HEK293 (cell line): Measurements from ENCODE around the gene IDH3B.
"Not testable (repeated sequence)": the region's sequence is repeated elsewhere in the genome, so short reads cannot be mapped to it uniquely, and the experiment has no call there.

ENCODE experiments used
- CTCF ChIA-PET: fragments of 350-600 bp; formaldehyde crosslinking; extraction: SDS; loops from one replicate; lab custom pipeline; 2021; ENCODE audit warnings: antibody characterized with exemption; lab: Yijun Ruan, JAX
- POLR2A ChIA-PET: fragments of 300-600 bp; formaldehyde crosslinking; extraction: SDS; loops from one replicate; lab custom pipeline; 2020; ENCODE audit warnings: antibody characterized with exemption, inconsistent platforms; lab: Yijun Ruan, JAX
- H3K27ac ChIP-seq: fragments of 200-500 bp; sonication (Bioruptor generic); 2 replicates; pipeline ENCODE4 v1.5.1; 2014; ENCODE audit warnings: low read depth, low read length, control low read depth, inconsistent platforms; ENCODE audit errors: extremely low read depth
- H3K36me3 ChIP-seq, 2 experiments: fragments of 200-500 bp in 1 of 2; sonication (Bioruptor generic) in 1 of 2; 1 replicate in 1 of 2; 2 replicates in 1 of 2; pipeline ENCODE4 v1.5.1; 2014 to 2017; ENCODE audit warnings: inconsistent platforms in 2 of 2, low read length in 2 of 2; ENCODE audit not compliant: control insufficient read depth in 2 of 2, insufficient read depth in 1 of 2
- H3K4me1 ChIP-seq: fragments of 200-500 bp; sonication (Bioruptor generic); 2 replicates; pipeline ENCODE4 v1.5.1; 2014; ENCODE audit warnings: mild to moderate bottlenecking, low read length, inconsistent platforms; ENCODE audit not compliant: control insufficient read depth, insufficient read depth
- H3K4me3 ChIP-seq: 2 replicates; pipeline ENCODE4 v1.5.1; 2011; ENCODE audit warnings: low read depth, mild to moderate bottlenecking, control low read depth, low read length, moderate library complexity
- H3K9me3 ChIP-seq: fragments of 200-500 bp; sonication (Bioruptor generic); 2 replicates; pipeline ENCODE4 v1.5.1; 2014; ENCODE audit warnings: low read depth, low read length, inconsistent platforms; ENCODE audit not compliant: control insufficient read depth, insufficient read depth
- EGR2 ChIP-seq: fragments of 450-650 bp; formaldehyde crosslinking; IDR thresholded peaks from 2 replicates; pipeline ENCODE4 v1.5.1; 2016; ENCODE audit warnings: low read depth, missing biosample characterization, missing genetic modification characterization
- FEZF1 ChIP-seq: fragments of 450-650 bp; formaldehyde crosslinking; IDR thresholded peaks from 2 replicates; pipeline ENCODE4 v1.5.1; 2016; ENCODE audit warnings: missing biosample characterization, missing genetic modification characterization
- KLF9 ChIP-seq: fragments of 450-650 bp; formaldehyde crosslinking; IDR thresholded peaks from 2 replicates; pipeline ENCODE4 v1.5.1; 2016; ENCODE audit warnings: missing biosample characterization, missing genetic modification characterization, low read depth
- PRDM10 ChIP-seq: fragments of 450-650 bp; formaldehyde crosslinking; IDR thresholded peaks from 2 replicates; pipeline ENCODE4 v1.5.1; 2016; ENCODE audit warnings: missing biosample characterization, missing genetic modification characterization
- ZFHX2 ChIP-seq: fragments of 450-650 bp; formaldehyde crosslinking; conservative IDR thresholded peaks from 2 replicates; pipeline ENCODE4 v1.5.1; 2016; ENCODE audit warnings: missing biosample characterization, missing genetic modification characterization
- ZIC2 ChIP-seq: fragments of 450-650 bp; formaldehyde crosslinking; IDR thresholded peaks from 2 replicates; pipeline ENCODE4 v1.5.1; 2016; ENCODE audit warnings: missing biosample characterization, missing genetic modification characterization
- ZNF140 ChIP-seq: fragments of 450-650 bp; formaldehyde crosslinking; IDR thresholded peaks from 2 replicates; pipeline ENCODE4 v1.5.1; 2016; ENCODE audit warnings: missing biosample characterization, missing genetic modification characterization
- ZSCAN16 ChIP-seq: fragments of 450-650 bp; formaldehyde crosslinking; IDR thresholded peaks from 2 replicates; pipeline ENCODE4 v1.5.1; 2016; ENCODE audit warnings: missing biosample characterization, missing genetic modification characterization
- TF ChIP-seq, protein P1 (sequence below): fragments of 450-650 bp; formaldehyde crosslinking; IDR thresholded peaks from 2 replicates; pipeline ENCODE4 v1.5.1; 2016; ENCODE audit warnings: missing biosample characterization, missing genetic modification characterization

The IDH3B gene

DNA sequence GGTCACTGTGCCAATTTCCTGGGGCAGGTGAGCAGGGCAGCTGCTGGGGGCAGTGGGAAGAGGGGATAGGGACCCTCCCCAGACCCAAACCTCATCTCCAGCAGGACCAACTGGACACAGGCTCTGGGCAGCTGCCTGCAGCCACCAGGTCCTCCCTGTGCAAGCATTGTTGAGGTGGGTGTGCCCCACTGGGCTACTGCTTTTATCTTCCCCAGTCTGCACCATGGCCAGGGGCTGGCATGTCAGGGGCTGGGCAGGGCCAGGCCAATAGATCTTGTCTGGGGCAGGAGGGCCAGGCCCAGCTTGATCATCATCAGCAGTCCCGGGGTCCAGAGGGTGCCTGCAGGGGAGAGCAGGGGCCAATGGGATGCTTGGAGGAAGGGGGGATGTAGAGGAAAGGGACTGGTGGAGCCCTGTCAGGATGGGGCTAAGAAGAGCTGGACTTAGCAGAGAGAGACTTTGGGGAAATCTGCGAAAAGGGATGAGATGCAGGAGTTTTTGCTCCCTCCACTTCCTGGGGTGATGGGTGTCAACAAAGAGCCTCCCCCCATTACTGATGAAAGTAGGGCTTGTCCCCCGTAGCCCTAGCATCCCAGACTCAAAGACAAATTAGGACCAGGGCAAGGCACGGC lies 34.3 kb upstream of the IDH3B start:
- Histone ChIP-seq H3K27ac (no peak overlapping the region), H3K4me3 (no peak overlapping the region), H3K9me3 (no peaks in the 10 kb centered on the region), H3K36me3 (peaks cover 0 to 3% of the 10 kb centered on the region in 2 experiments; a peak in 1 of 3 replicates), H3K4me1 (peaks cover 13% of the 10 kb centered on the region)
- ChIA-PET POLR2A (no interaction called here), CTCF (interaction anchor here (1.3 kb wide), 1 partner anchor 45 kb away, joined by 4 read pairs; no protein-coding TSS in a partner anchor)
- no peak for TF ChIP-seq KLF9 (tag by site-specific recombination)
- no peak for TF ChIP-seq ZSCAN16 (tag by site-specific recombination)
- TF ChIP-seq PRDM10 (tag by site-specific recombination): peak; percentile 55

DNA sequence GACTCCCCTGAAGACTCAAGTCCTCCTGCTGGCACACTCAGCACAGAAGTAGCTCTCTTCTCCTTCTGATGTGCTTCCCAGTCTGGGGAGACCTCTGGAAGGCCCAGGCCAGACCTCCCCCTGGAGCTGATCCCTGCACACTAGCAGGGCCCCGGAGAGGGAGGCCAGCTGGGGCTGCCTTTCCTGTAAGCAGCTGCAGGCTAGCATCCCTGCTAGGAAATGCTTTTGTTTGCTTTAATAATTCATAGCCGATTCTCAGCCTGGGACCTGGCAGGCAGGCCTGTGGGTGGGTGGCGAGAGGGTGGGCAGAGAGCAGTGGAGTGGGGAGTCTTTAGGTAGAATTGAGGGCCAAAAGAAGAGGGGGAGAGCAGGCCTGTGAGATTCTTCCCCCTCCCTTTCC lies 33.8 kb upstream of the IDH3B start:
- CTCF ChIA-PET: interaction anchor here (1.3 kb wide), 2 partner anchors 10 to 46 kb away, joined by 4 read pairs; no protein-coding TSS in a partner anchor
- POLR2A ChIA-PET: no interaction called here
- TF ChIP-seq, protein P1, sequence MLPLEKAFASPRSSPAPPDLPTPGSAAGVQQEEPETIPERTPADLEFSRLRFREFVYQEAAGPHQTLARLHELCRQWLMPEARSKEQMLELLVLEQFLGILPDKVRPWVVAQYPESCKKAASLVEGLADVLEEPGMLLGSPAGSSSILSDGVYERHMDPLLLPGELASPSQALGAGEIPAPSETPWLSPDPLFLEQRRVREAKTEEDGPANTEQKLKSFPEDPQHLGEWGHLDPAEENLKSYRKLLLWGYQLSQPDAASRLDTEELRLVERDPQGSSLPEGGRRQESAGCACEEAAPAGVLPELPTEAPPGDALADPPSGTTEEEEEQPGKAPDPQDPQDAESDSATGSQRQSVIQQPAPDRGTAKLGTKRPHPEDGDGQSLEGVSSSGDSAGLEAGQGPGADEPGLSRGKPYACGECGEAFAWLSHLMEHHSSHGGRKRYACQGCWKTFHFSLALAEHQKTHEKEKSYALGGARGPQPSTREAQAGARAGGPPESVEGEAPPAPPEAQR (tag by site-specific recombination): no peak
- TF ChIP-seq ZFHX2 (tag by site-specific recombination) (peak; percentile 52; the same call in 1 of the 2 replicates), ZIC2 (peak; percentile 67)

DNA sequence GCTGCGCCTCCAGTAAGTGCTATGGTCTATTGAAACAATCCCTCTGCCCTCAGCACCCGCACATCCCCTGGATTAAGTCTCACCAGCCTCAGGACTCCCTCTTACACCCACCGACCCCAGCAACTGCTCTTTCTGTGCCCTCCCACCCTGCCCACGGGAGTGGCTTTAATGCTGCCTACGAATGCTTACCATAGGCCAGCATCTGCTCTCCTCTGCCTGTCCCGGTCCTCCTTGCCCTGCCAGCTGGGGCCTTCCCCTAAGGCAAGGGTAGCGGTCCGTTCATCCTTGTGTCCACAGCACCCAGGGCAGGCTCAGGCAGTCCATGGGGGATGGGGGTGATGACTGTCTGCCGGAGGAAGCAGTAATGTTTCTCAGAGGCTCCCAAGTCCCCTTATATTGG lies 32.6 kb upstream of the IDH3B start:
- H3K36me3 ChIP-seq: peaks cover 0 to 3% of the 10 kb centered on the region in 2 experiments; a peak in 1 of 3 replicates
- H3K4me3 ChIP-seq: no peak overlapping the region
- ChIA-PET POLR2A (no interaction called here), CTCF (interaction anchor here (0.7 to 1.3 kb wide), 3 partner anchors 9 to 47 kb away, joined by 3 to 4 read pairs (median 3); no protein-coding TSS in a partner anchor)
- no peak overlapping the region for H3K27ac ChIP-seq
- no peaks in the 10 kb centered on the region for H3K9me3 ChIP-seq
- TF ChIP-seq ZFHX2 (tag by site-specific recombination): peak; percentile 55
- peak; percentile 60 for TF ChIP-seq EGR2 (tag by site-specific recombination)
- no peak for TF ChIP-seq FEZF1 (tag by site-specific recombination)
- TF ChIP-seq ZNF140 (tag by site-specific recombination): no peak
- H3K4me1 ChIP-seq: peaks cover 13% of the 10 kb centered on the region

More for the DNA sequence above, 33.8 kb upstream of the IDH3B start:
- H3K4me3 ChIP-seq: no peak overlapping the region
- H3K4me1 ChIP-seq: peaks cover 13% of the 10 kb centered on the region
- peaks cover 0 to 3% of the 10 kb centered on the region in 2 experiments; a peak in 1 of 3 replicates for H3K36me3 ChIP-seq
- H3K9me3 ChIP-seq: no peaks in the 10 kb centered on the region
- no peak overlapping the region for H3K27ac ChIP-seq

DNA sequence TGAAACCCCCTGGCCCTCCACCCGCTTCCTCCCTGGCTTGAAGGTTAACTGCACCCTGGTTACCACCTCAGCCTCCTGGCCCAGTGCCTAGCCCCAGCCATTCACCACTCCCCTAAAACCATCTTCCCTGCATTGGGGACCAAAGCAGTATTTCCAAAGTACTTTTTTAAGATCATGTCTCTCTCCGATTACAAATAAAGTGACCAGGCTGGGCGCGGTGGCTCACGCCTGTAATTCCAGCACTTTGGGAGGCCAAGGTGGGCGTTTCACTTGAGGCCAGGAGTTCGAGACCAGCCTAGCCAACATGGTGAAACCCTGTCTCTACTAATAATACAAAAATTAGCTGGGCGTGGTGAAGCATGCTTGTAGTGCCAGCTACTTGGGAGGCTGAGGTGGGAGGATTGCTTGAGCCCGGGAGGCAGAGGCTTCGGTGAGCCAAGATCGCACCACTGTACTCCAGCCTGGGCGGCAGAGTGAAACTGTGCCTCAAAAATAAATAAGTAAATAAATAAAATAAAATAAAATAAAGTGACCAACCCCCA lies 32.0 kb upstream of the IDH3B start:
- POLR2A ChIA-PET, CTCF ChIA-PET: not testable (repeated sequence)

More for the DNA sequence above, 32.0 kb upstream of the IDH3B start:
- H3K4me3 ChIP-seq, H3K36me3 ChIP-seq, H3K9me3 ChIP-seq, H3K27ac ChIP-seq: not testable (repeated sequence)
- peaks cover 13% of the 10 kb centered on the region for H3K4me1 ChIP-seq
